NCI-H2171 (cell line): ENCODE measurements around the gene PSD4.

Experiments used
- DNase-seq: peaks from one replicate; lab custom pipeline; 2025; lab: John Stamatoyannopoulos, UW

Gene PSD4

DNA sequence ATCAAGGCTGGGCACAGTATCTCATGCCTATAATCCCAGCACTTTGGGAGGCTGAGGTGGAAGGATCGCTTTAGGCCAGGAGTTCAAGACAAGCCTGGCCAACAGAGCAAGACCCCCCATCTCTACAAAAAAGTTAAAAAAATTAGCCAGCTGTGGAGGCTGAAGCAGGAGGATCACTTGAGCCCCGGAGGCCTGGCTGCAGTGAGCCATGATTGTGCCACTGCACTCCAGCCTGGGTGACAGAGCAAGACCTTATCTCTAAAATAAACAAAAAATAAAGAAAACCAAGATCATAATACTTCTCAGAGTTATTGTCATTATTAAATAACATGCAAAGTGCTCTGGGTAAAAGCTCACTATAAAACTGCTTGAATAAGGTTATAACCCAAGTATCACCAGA, 31.5 kb upstream of the PSD4 start:
- no peak for DNase-seq

DNA sequence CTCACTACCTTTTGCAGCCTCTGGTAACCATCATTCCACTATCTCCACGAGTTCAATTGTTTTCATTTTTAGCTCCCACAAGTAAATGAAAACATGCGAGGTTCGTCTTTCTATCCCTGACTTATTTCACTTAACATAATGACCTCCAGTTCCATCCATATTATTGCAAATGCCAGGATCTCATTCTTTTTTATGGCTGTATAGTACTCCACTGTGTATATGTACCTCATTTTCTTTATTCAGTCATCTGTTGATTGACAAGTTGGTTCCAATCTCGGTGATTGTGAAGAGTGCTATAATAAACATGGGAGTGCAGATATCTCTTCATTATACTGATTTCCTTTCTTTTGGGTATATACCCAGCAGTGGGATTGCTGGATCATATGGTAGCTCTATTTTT, 29.5 kb upstream of the PSD4 start:
- no peak for DNase-seq

DNA sequence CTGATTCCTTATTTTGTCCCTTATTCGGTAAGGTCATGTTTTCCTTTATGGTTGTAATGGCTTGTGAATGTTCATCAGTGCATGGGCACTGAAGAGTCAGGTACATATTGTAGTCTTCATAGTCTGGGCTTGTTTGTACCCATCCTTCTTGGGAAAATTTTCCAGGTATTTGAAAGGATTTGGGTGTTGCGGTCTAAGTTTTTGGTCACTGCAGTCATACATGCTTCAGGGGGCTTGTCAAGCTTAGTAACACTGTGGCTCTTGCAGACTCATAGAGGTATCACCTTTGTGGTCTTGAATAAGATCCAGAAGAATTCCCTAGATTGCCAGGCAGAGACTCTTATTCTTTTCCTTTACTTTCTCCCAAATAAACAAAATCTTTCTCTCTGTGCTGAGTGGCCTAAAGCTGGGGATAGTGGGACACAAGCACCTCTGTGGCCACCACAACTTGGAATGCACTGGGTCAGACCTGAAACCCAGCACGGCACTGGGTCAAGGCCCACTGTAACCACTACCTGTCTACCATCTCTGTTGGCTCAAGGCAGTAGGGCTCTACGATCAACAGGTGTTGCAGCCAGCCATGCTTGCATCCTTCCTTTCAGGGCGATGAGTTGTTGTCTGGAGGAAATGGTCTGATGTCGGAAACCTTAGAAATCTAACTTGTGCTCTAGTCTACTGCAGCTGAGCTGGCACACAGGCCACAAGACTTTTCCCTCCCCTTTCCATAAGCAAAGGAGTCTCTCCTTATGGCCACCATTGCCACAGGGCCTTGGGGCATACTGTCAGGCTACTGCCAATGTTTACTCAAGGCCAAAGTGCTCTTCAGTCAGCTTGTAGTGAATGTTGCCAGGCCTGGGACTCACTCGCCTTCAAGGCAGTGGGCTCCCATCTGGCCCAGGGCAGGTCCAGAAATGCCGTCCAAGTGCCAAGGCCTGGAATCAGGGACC, 24.9 kb upstream of the PSD4 start:
- no peak for DNase-seq

DNA sequence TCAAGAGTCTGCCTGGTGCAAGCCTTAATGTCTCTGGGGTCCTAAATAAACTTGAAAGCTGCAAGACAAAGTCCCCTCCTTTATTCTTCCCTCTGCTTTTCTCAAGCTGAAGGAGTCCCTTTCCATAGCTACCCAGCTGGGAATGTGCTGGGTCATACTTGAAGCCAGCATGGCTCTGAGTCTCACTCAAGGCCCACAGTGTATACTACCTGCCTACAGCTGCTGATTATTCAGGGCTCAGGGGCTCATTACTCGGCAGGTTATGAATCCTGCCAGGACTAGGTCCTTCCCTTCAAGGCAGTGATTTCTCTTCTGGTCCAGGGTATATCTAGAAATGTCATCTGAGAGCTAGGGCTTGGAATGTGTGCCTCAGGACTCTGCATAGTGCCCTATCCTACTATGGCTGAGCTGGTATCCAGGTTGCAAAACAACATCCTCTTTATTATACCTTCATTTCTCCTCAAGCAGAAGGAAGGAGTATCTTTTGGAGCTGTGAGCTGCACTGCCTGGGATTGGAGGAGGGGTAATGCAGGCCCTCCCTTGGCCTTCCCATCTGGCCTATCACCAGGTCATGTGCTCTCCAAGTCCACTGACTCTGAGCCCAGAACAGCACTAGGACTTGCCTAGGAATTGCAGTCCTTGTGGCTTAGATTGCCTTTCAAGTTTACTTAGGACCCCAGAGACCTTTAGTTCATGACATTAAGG, 24.1 kb upstream of the PSD4 start:
- DNase-seq = no peak

DNA sequence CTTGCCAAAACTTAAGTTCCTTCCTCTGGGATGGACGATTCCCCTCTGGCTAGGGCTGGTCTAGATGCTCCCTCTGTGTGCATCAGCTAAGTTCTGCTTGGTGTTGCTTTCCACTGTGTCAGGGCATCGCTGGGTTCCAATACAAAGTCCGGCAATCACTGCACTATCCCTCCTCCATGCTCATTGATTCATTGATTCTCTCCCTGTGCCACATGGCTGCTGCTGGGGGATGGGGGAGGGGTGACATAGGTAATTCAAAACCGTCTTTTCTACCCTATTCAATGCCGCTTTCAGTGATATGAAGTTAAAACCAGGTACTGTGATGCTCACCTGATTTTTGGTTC, 23.5 kb upstream of the PSD4 start:
- no peak for DNase-seq

DNA sequence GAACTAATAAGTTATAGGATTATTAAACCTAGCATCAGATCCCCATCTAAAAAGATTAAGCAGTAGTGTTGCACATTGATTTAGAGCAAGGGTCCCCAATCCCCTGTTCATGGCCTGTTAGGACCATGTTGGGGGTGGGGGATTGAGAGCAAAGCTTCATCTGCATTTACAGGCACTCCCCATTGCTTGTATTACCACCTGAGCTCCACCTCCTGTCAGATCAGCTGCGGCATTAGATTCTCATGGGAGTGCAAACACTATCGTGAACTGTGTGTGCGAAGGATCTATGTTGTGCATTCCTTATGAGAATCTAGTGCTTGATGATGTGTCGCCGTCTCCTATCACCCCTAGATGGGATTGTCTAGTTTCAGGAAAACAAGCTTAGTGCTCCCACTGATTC, 18.4 kb upstream of the PSD4 start:
- DNase-seq = no peak

DNA sequence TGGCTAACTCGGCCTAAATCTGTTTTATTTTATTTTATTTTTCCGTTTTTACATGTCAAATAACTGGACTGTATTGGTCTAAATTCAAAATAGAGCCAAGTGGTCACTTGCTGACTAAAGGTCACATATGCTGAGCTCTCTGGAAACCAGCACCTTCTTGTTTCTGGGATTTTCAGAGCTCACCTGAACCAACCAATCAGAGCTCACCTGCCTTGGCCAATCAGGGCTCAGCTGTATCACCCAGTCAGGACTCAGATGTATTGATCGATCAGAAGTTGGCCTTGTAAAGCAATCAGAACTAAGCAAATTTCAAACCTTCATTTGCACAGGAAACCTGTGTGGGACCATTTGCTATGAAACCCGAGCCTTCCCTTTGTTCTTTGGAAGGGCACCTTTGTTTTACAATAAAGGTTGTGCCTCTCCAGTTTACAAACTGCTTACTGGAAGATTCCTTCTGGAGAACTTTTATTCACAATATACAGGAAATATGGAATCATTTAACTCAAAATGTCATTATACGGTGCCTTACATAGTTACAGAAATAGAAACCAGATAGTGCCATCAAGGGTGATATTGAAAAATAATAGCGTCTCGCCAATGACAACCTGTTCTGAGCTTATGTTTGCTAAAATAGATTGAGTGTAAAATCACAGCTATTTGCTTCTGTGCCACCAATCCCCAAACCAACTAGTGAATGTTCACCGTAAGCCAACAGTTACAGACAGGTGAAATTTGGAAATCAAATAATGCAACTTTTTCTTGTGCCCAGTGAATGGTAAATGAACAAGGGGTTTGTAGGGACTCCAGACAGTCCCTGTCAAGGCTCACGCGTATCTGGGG, 17.3 kb upstream of the PSD4 start:
- no peak for DNase-seq

DNA sequence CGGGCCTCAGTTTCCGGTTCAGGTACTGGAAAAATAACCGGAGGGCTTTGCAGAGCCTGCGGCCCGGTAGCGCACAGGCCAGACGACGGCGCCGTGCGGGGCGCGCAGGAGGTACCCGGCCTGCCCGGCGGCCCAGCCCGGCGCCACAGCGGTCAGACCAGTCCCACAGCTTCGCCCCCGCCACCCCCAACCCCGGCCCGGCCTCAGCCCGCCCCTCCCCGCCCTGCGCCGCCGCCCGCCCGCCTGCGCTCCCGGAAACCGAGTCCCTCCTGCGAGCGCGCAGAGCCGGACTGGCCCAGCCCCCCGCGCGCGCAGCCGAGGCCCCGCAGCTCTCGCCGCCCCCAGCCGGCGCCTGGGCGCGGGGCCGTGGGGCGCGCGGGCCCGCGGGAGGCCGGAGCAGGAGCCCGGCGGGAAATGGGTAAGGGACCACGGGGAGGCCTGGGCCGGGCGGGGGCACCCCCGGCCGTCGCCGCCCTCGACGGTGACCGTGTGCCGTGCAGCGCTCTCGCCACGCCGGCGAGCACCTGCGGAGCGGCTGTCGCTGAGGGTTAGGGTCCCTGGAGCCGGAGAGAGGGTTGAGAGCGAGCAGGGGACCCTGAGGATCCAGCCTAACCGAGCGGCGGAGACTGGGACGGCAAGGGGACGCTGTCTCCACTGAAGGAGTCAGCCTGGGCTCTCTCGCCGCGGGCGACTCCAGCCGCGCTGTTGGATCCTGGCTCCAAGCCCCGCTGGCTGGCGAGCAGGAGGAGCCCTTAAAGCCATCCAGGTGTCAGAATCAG, 16.5 kb upstream of the PSD4 start:
- peak; percentile 23 for DNase-seq

DNA sequence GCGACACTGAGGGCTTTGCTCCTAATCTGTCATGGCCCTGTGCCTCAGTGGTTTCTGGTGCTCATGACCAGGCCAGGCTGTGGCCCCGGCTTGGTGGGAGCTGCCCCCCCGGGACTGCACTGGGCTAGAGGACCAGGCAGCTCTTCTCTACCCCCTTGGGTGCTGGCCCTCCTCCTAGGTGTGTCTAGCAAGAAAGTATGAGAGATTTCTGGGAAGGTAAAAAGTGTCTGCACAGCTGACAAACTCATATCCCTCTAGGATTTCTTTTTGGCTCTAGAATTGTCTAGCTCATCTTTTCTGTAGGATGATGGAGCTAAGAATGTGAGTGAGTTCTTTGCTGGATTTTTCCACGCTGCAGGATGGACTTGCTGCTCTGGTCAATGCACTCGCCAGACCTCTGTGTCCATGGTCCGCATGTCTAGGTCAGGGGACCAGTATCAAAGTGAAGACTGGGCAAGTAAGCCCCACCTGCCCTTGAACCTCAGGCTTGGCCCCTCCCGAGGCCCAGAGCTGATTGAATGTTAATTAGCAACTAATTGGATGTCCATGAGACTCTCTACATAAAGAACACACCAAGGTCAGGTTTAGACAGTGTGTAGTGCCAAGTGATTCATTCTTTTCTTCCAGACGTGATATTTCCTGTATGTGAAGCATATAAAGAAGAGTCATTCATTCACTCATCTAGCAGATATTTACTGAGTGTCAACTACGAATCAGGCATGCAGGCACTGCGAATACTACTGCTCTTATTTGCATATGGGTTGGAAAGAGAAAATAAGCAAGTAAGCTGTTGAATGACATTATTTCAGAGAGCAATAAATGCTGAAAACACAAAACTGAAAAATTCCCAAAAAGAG, 15.6 kb upstream of the PSD4 start:
- no peak for DNase-seq

DNA sequence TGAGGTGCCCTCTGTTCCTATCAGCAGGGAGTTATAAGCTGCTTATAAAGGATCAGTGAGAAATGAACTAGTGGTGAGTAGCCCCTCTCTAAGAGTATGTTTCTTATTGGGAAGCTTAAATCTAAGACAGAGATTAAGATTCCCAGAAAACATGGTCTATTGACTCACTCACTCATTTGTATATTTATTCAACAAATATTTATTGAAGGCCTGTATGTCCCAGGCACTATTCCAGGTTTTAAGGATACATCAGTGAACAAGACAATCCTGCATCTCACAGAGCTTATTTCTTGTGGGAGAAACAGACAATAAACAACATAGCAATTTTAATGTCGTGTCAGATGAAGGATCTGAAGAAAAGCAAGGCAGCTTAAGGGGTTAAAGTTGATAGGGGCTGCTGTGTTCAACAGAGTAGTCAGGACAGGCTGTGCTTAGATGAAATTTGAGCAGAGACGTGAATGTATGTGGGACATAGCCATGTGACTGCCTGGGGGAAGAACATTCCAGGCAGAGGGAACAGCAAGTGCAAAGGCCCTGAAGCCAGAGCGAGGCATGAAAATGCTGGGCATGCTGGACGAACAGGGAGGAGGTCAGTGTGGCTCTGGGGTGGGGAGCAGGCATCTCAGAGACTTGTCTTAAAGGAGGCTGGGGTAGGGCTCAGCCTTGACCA, 14.8 kb upstream of the PSD4 start:
- no peak for DNase-seq

DNA sequence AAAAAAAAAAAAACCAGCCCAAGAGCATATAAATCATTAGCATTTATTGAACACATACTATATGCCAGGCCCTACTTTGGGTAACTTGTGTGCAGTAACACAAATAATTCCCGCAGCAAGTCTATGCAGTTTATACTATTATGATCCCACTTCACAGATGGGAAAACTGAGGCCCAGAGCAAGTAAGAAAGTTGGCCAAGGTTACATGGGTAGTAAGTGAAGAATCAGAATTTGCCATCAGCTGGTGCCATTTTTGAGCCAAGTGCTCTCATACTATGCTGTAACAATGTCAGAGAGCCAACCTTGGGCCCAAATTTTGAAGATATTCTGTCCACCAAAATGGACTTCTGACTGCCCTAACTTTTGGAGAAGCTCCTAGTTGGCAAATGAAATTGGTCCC, 13.5 kb upstream of the PSD4 start:
- no peak for DNase-seq

DNA sequence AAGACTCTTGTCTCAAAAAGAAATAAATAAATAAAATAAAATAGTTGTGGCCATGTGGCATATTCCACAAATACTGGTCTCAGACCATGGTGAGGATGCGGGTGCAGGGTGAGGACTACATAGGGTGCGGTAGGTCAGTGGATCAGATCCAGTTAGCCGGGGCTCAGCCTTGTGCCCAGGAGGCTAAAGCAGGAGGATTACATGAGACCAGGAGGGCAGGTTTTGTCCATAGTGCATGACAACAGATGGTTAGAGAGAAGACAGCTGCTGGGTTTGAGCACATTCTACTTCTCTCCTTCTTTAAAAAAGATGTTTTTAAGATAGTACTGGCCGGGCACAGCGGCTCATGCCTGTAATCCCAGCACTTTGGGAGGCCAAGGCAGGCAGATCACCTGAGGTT, 12.8 kb upstream of the PSD4 start:
- DNase-seq = no peak

DNA sequence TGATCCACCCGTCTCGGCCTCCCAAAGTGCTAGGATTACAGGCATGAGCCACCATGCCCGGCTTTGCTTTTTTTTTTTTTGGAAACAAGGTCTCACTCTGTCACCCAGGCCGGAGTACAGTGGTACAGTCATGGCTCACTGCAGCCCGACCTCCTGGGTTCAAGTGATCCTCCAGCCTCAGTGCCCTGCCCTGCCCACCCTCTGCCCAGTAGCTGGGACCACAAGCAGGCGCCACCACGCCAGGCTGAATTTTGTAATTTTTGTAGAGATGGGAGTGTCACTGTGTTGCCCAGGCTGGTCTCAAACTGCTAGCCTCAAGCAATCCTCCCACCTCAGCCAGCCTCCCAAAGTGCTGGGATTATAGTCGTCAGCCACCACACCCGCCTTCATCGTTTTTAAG, 11.6 kb upstream of the PSD4 start:
- no peak for DNase-seq

DNA sequence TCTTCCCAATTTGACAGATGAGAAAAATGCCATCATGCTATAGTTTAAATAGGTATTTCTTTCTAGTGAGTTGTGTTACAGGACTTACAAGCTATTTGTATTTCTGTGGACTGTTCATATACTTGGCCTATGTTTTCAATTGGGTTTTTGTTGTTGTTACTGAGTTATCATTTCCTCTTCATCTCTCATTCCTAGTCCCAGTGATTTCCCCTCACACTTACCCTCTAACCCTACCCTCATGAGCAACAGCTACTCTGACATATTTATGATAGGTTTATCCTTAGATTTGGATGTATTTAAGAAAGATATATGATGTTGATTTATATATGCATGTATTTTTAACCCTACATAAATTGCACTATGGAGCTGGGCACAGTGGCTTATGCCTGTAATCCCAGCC, 10.9 kb upstream of the PSD4 start:
- no peak for DNase-seq

DNA sequence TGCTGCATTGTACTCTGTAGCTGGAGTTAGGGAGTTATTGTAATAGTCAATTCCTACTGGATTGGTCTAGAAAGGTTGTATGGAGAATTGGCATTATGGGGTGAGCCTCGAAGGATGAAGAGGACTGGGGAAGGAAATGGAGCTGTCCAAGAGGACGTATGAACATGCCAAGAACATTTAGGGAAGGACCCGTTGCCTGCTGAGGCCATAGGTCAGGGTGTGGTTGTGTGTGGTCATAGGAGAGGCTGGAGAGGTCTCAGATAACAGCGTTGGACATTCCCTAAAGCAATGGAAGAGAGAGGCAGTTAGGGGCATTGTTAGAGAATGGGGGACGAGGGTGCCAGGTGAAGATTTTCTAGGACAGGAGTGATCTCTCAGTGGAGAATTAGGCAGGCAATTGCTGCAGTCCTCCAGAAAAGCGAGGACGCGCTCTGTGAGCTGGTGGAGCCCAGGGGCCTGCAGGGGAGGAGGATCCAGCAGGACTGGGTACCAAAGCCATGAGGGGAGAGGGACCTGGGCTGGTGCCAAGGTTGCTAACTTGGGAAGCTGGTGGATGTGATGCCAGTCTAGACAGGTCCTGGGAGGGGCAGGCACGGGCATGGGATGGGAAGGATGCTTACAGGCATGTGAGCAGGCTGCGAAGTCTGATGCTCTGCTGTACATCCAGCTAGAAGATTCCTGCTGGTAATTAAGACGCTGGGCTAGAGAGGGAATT, 9.4 kb upstream of the PSD4 start:
- no peak for DNase-seq

DNA sequence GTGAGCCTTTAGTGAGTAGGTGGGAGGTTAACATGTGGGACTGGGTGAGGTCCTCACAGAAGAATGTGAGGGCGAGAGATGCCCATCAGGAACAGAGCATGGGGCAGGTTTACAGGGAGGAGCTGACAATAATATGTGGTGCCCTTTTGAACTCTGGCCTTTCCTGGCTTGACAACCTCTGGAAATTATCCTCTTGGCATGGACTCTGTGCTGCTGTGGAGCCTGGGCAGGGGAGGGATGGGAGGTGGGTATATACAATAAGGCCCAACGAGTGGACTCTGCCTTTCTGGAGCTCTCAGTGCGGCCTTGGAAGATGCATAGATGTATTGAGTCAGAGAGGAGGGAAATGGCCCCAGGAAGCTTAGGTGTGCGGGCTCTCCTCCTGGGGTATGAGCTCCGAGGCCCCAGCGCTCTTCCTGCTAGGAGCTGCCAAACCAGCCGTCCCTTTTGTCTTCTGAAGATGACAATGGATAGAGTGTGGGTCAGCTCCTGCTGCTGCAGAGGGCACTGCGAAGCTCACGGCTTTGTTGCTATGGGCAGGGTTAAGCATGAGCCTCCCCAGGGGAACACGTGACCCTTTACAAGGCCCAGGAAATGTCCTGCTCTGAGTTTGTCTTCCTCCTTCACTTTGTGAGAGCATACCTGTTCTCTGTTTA, 8.7 kb upstream of the PSD4 start:
- no peak for DNase-seq

DNA sequence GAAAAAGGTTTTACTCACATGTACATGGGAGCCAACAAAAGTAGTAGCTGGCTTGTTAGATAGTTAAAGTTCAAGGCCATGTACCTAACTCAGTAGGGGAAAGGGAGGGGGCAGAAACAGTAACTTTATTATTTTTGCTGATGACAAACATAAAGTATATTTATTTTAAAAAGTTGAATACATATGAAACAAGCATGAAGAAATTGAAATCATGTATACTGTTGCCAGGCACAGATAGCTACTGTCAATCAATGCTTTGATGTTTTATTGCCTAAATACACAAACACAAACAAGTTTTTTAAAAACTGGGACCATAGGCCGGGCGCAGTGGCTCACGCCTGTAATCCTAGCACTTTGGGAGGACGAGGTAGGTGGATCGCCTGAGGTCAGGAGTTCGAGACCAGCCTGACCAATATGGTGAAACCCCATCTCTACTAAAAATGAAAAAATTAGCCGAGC, 7.6 kb upstream of the PSD4 start:
- no peak for DNase-seq

DNA sequence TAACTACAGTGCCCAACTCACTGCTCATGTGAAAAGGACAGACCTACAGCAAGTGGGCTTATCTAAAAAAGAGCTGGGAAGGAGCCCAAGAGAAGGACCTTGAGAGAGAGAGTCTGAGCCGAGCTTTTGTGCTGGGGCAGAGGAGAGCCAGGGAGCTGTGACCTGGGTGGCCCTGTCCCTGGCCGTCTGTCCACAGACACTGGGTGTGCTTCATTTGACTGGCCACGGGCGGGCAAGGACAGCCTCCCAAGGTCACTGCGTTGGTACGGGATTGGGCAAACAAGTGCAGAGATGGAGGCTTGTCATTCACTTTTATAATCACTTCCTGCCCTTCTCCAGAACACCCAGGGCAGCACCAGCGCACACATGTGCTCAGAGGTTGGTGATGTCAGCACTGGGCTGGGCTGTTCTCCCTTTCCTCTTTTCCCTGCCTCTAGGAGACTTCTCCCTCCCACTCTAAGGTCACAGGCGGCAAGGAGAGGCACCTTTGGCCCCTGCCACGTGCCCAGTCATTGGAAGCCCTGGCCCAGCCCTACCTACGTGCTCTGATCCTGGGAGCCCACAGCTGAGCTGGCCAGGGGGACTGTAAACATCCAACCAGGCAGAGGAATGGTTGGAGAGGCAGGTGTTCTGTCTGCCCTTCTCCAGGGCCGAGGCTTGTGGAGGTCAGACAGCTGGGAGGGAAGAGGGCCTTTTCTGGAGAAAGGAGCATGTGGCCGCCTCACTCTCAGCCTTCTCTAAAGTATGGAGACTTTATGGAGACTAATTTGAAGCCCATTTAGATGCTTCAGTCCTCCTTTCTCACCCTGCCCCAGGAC, 6.4 kb upstream of the PSD4 start:
- DNase-seq = no peak
